CD4-positive, alpha-beta T cell treated with Interleukin-4 for 1 hour (primary cell): ENCODE results near the gene GPR45.

ENCODE experiments used
- DNase-seq, 2 donors: peaks; one replicate each; pipeline ENCODE4 v3.0.0-alpha.2; 2020 to 2022

GPR45 gene

DNA sequence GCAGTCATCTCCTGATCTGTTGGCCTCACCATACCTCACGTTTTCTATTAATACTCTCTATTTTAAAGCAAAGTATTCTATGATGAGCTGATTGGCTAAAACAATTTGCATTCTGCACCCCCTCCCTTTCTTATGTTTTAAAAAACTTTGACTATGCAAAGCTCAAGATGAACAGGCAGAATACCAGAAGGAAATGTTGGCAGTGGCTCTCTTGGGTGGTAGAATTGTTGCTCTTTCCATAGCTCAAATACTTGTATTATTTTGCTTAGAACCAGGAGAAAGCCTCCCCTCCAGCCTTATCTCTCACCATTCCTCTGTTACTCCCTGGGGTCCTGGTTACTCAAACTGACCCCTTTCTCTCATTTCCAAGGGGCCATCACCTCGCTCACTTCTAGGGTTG, 14.4 kb downstream of the GPR45 start:
- no peak for DNase-seq

DNA sequence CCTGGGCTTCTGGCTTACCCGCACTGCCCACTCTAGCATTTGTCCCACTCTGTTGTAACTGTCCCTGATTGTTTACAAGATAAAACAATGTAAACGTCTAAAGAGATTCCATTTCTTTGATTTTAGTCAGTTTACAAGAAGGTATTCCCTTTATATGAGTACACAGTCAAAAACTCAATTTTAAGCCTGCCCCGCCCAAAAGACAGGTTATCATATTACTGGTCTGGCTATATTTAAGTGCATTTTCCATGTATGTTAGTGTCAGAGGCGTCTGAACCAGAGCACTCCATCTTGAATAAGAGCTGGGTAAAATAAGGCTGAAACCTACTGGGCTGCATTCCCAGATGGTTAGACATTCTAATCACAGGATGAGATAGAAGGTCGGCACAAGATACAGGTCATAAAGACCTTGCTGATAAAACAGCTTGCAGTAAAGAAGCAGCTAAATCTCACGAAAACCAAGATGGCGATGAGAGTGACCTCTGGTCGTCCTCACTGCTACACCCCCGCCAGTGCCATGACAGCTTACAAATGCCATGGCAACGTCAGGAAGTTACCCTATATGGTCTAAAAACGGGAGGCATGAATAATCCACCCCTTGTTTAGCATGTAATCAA, 15.0 kb downstream of the GPR45 start:
- no peak for DNase-seq

DNA sequence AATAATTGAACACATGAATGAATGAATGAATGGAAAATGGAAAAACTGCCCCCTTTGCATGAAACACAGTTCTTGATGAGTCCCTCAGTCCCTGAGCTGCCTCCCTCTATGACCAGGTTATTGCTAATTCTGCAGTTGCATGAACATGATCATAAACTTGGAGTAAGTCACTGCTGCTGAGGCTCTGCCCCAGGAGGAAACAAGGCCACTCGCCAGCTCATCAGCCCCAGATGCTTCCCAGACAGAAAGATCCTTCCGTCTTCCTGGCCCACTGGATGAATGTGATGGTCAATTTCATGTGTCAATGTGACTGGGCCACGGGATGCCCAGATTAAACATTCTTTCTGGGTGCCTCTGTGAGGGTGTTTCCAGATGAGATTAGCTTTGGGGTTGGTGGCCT, 16.4 kb downstream of the GPR45 start:
- DNase-seq, result no peak

DNA sequence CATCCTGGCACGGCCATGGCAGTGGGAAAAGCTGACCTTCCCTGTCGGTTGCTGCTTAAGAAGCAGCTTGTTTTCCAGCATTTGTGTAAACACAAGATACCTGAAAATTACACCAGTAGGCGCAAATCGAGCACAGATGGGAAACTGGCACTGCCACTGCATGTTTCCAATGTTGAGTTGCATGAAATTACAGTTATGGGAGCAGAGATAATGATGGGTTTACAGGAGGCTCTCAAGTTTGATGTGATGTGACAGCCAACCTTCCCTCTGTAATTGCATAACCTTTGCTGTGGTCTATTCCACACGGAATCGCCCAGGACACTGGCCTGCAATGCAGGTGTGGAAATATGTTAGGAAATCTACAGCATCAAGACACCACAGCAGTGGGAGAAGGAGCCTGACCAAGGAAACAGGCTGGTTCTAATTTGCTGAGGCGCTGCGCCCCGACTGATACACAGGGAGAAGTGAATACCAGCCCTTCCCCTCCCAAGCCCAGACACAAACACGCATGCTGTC, 17.4 kb downstream of the GPR45 start:
- no peak for DNase-seq

DNA sequence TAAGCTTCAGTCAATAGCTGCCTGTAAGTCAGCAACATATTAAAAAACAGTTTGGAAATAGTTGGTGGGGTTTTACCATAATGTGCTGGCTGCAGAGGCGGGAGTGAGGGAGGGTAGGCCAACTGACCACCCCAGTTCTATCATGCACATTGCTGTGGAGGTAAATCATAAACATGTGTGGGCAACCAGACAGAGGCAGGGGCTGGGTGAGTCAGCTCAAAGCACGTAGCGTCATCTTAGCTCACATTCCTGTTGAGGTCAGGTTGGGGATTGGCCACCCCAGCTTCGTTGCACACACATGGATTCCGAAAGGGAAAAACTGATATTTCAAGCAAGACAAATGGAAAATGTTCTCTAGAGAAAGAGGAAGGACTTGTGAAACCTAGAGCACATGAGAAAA, 19.5 kb downstream of the GPR45 start:
- DNase-seq, result no peak

DNA sequence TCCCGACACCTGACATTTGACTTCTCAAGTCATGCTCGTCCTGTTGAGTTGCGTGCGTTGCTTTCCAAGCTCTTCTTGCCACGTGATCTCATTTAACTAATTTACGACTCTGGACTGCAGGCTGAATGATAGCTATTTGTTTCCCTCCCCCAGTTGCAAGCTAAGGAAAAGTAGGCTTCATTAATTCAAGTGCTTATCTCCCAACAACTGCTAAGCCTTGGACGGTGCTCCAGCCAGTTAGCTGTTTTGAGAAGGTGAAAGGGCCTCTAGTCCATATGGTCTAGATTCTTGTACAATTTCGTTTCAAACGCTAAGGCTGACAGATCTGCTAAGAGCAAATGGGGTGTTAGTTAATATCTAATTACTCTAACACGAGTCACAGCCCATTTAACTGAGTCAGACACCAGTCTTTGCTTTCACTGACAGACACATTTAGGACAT, 21.1 kb downstream of the GPR45 start:
- DNase-seq, result no peak

DNA sequence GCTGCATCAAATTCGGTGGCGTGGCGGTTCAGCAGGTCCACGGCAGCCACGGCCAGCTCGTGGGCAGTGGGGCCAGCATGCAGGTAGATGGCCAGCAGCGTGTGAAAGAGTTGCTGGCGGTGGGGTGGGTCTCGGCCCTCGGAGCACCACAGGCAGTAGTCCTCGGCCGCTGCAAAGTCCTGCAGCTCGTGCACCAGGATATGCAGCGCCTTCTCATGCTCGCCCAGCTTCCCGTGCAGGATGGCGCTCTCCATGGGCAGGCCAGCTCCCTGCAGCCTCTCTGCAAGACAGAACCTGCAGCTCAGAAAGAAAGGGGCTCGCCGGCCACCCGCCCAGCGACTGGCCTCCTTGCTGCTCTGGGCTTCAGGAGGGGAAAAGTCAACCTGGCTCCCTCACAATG, 27.9 kb downstream of the GPR45 start:
- no peak for DNase-seq

DNA sequence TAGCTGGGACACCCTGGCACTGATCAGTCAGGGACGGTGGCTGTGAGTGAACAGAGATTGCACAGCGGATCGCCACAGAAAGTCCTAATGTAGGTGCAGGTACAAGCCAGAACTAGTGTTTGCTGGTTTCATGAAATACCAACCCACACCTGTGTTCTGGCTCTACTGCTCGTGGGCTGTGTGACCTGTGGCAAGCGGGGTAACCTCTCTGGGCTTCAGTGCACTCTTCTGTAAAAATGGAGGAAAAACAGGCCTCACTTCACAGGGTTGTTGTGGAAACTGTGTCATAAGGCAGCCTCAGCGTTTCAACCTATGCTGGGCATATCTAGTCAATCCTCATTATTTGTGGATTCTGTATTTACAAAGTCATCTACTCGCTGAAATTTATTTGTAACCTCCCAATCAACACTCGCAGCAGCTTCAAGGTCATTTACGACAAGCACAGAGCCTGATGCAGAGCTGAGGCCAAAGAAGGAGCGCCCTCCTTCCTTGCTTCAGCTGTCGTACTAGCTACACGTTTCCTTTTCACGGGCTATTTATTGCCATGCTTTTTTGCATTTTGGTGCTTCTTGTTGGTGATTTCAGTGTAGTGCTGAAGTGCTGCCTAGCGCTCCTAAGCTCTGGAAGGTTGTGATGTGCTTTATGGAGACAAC, 30.0 kb downstream of the GPR45 start:
- no peak for DNase-seq

DNA sequence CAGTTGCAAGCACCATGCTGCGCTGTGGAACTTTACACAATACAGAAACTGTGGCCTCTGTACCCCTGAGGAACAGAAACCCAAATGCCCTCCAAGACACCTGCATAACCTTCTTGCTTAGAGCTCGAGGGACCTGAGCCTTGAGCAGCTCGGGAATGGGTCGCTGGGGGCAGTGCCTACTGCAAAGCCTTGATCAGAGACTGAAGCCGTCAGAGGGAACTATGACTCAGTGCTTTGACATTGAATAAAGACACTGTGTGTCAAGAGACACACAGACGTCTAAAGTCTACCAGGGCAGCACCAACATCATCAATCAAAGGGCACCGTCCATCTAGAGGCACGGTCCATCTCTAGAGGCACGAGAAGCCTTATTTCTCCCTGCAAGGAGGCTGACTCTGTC, 30.6 kb downstream of the GPR45 start:
- no peak for DNase-seq

DNA sequence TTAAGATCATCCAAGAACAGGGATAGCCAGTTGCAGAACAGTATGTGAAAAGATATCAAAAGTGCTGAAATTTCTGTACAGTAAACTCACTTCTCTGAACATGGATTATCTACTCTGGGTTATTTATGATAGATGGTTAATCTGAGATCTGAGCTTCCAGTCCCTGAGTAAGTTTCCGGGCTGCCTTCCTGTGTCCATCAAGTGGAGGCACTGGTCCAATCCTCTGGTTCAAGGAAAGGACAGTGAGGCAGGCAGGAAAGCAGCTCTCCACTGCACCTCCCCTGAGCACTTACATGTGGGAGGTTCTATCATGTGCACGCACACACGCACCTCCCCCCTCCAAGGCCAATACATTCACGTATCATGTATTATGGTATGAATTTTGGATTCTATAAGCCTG, 32.5 kb downstream of the GPR45 start:
- no peak for DNase-seq

DNA sequence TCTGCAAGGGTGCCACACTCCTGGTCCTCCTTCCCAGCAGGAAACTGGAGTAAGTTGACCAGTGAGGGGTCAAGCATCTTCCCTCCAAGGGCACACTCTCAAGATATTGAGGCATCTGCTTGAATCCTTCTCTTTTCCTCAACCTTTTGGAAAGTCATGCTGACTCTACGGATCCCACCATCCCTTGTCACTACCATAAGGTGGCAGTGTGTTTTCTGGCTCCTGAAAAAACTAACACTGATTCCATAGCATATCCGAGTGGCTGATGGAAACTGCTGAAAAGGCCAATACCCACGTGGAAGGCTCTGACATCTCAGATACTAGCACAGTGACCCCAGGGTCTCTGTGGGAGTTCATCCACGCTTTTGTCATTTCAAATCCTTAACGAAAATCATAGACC, 37.1 kb downstream of the GPR45 start:
- no peak for DNase-seq

DNA sequence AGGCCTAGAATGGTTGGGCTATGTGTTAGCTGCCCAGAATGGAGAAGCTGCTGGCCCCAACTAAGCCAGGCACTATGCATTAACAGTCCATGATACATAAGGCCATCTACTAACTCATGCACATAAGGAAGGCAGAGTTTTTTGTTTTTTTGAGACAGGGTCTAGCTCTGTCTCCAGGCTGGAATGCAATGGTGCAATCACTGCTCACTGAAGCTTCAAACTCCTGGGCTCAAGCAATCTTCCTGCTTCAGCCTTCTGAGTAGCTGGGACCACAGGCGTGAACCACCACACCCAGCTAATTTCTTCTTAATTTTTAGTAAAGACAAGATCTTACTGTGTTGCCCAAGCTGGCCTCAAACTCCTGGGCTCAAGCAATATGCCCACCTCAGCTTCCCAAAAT, 37.6 kb downstream of the GPR45 start:
- DNase-seq, result no peak

DNA sequence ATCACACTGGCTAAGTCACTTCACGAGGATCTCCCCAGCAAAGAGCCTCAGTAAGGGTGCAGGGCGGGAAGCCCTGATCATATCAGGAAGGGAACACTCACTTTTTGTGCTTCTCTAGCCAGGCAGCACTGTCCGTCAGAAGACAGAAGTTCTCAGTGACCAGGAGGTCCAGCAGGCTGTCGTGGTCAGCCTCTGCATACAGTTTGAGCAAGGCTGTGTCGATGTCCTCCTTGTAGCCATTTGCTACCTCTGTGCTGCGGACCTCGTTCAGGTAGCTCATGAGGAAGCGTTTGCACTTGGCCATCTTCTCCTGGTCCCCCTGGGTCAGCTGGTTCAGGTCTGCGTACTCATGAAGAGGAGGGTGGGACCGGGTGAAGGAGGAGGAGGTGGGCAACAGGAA, 38.7 kb downstream of the GPR45 start:
- DNase-seq, result no peak

DNA sequence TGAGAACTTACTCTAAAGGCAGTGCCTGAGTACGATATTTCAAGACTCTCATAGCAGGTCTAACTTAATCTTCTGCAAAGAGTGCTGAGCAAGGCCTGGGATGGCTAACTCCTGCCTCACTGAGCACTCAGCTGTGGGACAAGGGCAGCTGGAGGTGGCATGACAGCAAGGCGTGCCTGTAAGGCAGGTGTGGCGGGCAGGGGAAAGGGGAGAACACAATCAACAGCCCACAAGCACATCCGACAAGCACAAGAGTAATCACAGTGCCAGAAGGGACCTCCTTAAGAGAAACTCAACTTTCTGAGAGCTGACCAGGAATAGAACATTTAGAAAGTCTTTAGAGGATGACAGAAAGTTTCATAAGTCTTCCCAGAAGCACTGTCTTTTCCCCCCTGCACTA, 42.0 kb downstream of the GPR45 start:
- DNase-seq, result no peak

DNA sequence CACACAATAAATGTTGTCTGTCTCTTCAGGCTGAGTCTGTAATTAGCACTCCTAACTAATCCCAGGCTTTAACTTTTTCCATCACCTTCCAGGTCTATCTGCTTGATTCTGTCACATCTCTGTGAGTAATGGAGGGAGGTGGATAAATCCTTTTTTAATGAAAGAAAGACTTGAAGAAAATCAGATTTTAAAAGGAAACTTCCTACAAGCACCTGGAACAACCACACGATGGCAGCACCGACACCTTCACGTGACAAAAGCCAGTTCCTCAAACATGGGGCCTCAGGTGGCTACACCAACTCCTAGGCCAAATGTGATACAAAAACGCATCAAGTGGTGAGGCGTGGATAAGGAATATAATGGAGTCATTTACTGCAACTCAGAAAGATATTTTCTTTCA, 46.1 kb downstream of the GPR45 start:
- DNase-seq, result peak; percentile 17 to 33

DNA sequence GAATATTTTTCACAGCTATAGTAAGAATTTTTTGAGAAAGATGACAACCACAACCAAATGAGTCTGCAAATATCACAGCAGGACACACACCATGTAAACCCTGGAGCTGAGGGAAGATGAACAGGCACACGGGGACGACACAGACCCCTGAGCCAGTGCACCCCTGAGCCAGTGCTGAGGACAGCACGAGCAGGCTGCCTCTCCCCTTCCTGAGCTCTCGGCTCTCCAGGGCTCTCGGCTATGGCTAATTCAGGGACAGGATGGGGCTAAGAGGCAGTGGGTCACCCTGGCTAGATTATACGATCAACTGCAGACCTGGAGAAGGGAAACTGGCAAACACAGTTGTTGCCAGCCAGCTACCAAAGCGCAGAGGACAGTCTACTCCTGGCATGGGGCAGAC, 46.6 kb downstream of the GPR45 start:
- DNase-seq, result no peak

DNA sequence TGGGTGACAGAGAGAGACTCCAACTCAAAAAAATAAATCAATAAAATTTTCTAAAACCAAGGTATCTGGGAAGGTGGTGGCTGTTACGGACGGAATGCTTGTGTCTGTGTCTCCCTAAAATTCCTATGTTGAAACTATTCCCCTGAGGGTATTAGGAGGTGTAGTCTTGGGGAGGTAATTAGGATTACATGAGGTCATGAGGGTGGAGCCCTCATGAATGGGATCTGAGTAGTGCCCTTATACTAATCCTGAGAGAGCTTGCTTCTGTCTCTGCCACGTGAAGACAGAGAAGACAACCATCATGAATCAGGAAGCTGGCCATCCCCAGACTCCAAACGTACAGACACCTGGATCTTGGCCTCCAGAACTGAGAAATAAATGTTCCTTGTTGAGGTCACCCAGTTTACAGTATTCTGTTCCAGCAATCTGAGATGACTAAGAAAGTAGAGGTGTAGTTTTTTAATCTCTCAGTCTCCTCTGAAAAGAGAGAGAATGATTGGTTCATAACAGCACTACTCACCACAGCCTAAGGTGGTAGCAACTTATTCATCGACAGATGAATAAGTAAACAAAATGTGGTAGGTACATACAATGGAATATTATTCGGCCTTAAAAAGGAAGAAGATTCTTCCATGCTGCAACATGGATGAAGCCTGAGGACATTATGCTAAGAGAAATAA, 49.6 kb downstream of the GPR45 start:
- DNase-seq, result no peak

DNA sequence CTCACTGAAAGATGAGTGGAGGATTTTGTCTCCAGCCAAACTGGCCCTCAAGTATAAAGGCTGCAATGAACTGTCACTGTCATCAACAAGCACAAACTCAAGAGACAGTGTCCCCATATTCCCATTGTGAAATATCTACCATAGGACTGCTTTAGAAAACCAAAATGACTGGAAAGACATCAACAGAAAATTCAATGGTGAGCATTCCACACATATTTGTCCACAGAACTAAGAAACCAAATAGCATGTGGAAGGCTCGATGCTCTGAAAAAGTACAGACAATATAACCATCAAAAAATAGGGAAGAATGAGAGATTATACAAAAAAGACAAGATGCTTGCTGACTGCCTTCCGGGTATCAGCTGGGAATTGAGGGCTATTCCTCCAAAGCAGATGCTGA, 50.4 kb downstream of the GPR45 start:
- no peak for DNase-seq
